GM10847 (cell line): Measurements from ENCODE around the gene GALNT17.

Source experiments
- POLR2A ChIP-seq: IDR thresholded peaks from 2 replicates; pipeline ENCODE4 v1.6.1; 2011; ENCODE audit not compliant: insufficient read length; ENCODE audit errors: extremely low read depth

GALNT17 gene

DNA sequence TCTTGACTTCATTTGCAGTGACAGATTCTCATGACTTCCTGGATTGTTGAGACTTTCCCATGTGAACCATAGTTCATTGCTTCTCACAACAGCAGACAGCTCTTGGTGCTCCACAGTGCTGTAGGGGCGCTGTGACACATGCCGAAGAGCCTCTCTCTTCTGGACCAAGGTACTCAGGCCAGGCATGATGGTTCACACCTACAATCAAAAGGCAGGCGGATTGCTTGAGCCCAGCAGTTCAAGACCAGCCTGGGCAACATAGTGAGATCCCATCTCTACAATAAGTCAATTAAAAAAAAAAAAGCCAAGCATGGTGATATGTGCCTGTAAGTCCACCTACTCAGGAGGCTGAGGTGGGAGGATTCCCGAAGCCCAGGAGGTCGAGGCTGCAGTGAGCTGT lies 354.5 kb downstream of the GALNT17 start:
- no peak for TF ChIP-seq POLR2A

- TF ChIP-seq POLR2A = no peak
Observed at GRCh38 chr7:71486856-71487628, 355.1 kb downstream of the GALNT17 start.

- no peak for TF ChIP-seq POLR2A
Observed at GRCh38 chr7:71488308-71488707, 356.4 kb downstream of the GALNT17 start.

GRCh38 chr7:71491336-71491735 lies 359.4 kb downstream of the GALNT17 start:
- no peak for TF ChIP-seq POLR2A

DNA sequence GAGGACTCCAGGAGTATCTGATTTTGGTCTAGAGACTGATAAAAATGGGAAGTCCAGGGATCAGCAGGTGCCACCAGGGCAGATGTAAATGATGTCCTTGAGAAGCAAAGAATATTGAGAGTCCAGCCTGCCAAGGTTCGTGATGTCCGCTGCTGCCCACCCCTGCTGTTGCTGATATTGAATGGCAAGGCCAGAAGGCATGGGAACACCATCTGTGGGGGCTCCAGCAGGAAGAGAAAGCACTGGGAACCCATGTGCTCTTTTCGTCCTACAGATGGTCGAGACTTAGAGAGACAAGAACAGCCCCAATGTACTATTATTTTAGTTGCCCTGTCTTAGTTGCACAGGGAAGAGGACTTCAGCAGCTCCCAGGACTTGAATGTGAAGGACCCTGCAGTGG lies 363.9 kb downstream of the GALNT17 start:
- TF ChIP-seq POLR2A = no peak

DNA sequence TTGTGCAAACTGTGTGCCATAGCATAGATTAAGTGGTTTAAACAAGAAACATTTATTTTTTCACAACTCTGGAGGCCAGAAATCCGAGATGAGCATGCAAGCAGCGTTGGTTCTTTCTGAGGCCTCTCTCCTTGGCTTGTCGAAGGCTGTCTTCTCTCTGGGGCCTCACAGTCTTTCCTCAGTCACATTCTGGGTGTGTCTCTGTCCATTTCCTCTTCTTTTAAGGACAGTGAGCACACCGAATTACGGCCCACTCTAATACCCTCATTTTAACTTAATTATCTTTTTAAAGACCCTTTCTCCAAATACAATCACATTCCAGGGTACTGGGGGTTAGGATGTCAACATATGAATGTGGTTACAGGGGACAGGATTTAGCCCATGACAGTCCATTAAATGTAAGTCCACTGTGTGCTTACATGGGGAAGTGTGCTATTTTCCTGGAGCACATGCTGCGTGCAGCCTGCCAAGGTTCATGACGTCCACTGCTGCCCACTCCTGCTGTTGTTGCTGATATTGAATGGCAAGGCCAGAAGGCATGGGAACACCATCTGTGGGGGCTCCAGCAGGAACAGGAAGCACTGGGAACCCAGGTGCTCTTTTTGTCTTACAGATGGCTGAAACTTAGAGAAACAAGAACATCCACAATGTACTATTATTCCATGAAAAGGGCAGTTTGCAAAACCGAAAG lies 365.5 kb downstream of the GALNT17 start:
- no peak for TF ChIP-seq POLR2A

- no peak for TF ChIP-seq POLR2A
Observed at GRCh38 chr7:71498381-71498780, 366.4 kb downstream of the GALNT17 start.

- TF ChIP-seq POLR2A = no peak
Observed at GRCh38 chr7:71504697-71505441, 372.9 kb downstream of the GALNT17 start.

GRCh38 chr7:71506822-71507221 lies 374.9 kb downstream of the GALNT17 start:
- TF ChIP-seq POLR2A = no peak

- no peak for TF ChIP-seq POLR2A
Observed at GRCh38 chr7:71507680-71508602, 376.0 kb downstream of the GALNT17 start.

- TF ChIP-seq POLR2A = no peak
Observed at GRCh38 chr7:71509381-71509780, 377.4 kb downstream of the GALNT17 start.

GRCh38 chr7:71511361-71511807 lies 379.4 kb downstream of the GALNT17 start:
- no peak for TF ChIP-seq POLR2A

DNA sequence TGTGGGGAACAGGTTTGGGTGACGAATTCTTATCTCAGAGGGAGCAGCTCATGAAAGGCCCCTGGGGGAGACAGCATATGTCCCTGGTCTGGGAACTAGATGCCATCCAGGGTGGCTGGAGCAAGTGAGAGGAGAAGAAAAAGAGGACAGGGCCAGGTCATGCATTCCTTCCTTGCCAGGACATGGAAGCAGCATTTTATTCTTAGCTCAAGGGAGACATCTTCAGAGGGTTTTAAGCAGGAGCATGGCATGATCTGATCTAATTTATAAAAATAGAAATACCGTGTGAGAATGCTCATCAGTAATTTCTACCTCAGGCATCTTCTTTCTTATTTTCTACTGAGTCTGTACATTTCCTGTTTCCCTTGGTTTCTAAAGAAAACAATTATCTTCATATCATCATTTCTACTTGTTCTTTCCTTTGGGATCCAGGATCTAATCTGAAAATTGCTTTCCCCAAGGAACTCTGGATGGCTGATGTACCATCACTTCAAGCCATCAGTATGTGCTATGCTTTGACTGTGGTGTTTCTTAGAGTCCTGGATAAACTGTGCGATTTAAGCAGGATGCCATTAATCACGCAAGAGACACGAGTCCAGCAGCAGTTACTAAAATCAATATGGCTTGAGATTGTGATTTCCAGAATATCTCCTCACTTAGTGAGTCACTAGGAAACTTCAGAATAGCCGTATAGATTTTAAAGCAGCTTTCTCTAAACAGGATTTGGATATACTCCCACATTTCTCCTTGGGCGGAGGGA lies 386.2 kb downstream of the GALNT17 start:
- no peak for TF ChIP-seq POLR2A

- TF ChIP-seq POLR2A = no peak
Observed at GRCh38 chr7:71518880-71519279, 386.9 kb downstream of the GALNT17 start.
